ENCODE measurements around the gene BCAS3. TPM values are rescaled to one million over a fixed set of nuclear protein-coding genes. Genes with fewer than 3 reads are reported as not detected.

BCAS3 gene
- total RNA-seq, 1 donor from 2014 or later, result 44.8 TPM

DNA sequence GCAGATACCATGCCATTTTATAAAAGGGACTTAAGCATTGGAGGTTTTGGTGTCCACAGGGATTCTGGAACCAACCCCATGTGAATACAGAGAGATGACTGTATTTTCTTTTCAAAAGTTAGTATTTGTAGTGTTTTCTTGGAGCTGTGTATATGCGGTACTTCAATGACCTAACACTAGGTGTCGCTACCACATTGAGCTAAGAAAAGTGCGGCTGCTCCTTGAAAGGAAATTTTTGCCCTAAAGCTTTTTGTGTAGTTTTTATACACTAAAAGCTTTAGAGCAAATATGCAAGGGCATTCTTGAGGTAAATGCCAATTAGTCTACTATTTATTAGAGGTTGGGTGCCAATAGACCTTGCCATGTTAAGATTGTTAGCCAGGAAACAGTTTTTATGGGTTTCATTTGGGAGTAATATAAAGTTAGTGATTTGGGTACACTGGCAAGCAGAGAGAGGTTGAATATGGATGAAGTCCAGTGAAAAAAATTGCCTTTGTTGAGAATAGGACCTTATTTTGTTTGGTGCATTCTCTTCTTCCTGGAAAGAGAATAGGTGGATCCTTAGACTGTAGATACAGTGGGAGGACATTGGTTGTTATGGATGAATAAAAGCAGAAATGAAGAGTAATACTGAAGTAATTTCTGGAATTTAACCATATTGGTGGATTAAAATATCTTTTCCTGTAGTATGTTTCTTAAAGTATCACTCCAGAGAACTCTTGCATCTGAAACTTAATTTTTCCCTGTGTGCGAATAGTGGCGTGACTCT, 43.3 kb downstream of the BCAS3 start:
- peak; percentile 90 for TF ChIP-seq CTCF (IDR thresholded peaks at IDR 0.05; ENCODE audit: partially characterized antibody, unreplicated experiment)

DNA sequence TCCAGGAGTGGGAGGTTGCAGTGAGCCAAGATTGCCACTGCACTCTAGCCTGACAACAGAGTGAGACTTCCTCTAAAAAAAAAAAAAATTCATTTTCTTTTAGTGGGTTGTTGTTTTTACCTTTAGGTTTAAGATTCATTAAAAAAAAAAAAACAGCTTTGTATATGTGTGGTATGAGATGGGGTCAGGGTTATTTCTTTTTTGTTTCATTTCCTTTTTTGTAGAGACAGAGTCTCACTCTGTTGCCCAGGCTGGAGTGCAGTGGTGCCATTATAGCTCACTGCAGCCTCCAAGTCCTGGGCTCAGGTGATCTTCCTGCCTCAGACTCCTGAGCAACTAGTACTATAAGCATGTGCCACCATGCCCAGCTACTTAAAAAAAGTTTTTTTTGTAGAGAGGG, 47.0 kb downstream of the BCAS3 start:
- H3K36me3 Mint-ChIP-seq (ENCODE audit: unreplicated experiment), result no peaks in the 10 kb centered on the region
- no peak for TF ChIP-seq CTCF (IDR thresholded peaks at IDR 0.05; ENCODE audit: partially characterized antibody, unreplicated experiment)
- H3K9me3 Mint-ChIP-seq (ENCODE audit: unreplicated experiment), result no peaks in the 10 kb centered on the region
- H3K4me1 Mint-ChIP-seq (ENCODE audit: low read depth, unreplicated experiment), result no peaks in the 10 kb centered on the region
- H3K27me3 Mint-ChIP-seq (ENCODE audit: unreplicated experiment), result no peaks in the 10 kb centered on the region
- H3K27ac Mint-ChIP-seq (ENCODE audit: unreplicated experiment), result no peak overlapping the region
- DNase-seq, result no peak
- H3K4me3 Mint-ChIP-seq (ENCODE audit: unreplicated experiment), result no peak overlapping the region

More for the DNA sequence above, 43.3 kb downstream of the BCAS3 start:
- peak; percentile 19 for DNase-seq
- H3K27ac Mint-ChIP-seq (ENCODE audit: unreplicated experiment), result no peak overlapping the region
- H3K4me1 Mint-ChIP-seq (ENCODE audit: low read depth, unreplicated experiment), result no peaks in the 10 kb centered on the region
- no peaks in the 10 kb centered on the region for H3K36me3 Mint-ChIP-seq (ENCODE audit: unreplicated experiment)
- no peaks in the 10 kb centered on the region for H3K9me3 Mint-ChIP-seq (ENCODE audit: unreplicated experiment)
- no peak overlapping the region for H3K4me3 Mint-ChIP-seq (ENCODE audit: unreplicated experiment)
- H3K27me3 Mint-ChIP-seq (ENCODE audit: unreplicated experiment), result no peaks in the 10 kb centered on the region

GRCh38 chr17:60729854-60730253, 52.2 kb downstream of the BCAS3 start:
- Mint-ChIP-seq H3K9me3 (ENCODE audit: unreplicated experiment) (no peaks in the 10 kb centered on the region), H3K27me3 (ENCODE audit: unreplicated experiment) (no peaks in the 10 kb centered on the region), H3K36me3 (ENCODE audit: unreplicated experiment) (no peaks in the 10 kb centered on the region), H3K27ac (ENCODE audit: unreplicated experiment) (no peak overlapping the region), H3K4me1 (ENCODE audit: low read depth, unreplicated experiment) (no peaks in the 10 kb centered on the region), H3K4me3 (ENCODE audit: unreplicated experiment) (no peak overlapping the region)
- DNase-seq, result no peak
- TF ChIP-seq CTCF (IDR thresholded peaks at IDR 0.05; ENCODE audit: partially characterized antibody, unreplicated experiment), result no peak

DNA sequence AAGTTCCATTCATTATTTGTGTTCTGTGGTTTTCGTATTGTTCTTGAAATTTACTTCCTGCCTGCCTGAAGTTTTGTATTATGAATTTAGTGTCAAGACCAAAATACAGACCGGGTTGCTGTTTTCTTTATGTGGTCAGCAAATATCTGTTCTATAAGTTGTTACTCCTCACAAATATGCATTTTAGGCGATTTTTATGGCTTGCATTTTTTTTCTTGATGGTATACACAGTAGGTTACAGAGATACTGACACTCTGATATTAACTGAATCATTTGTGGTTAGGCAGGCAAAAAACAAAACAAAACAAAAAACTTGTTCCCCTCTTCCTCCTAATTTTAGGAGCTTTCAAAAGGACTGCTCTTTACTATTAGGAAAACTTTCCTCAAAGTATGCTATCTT, 52.6 kb downstream of the BCAS3 start:
- Mint-ChIP-seq H3K27ac (ENCODE audit: unreplicated experiment) (no peak overlapping the region), H3K27me3 (ENCODE audit: unreplicated experiment) (no peaks in the 10 kb centered on the region), H3K36me3 (ENCODE audit: unreplicated experiment) (no peaks in the 10 kb centered on the region), H3K9me3 (ENCODE audit: unreplicated experiment) (no peaks in the 10 kb centered on the region), H3K4me3 (ENCODE audit: unreplicated experiment) (no peak overlapping the region), H3K4me1 (ENCODE audit: low read depth, unreplicated experiment) (no peaks in the 10 kb centered on the region)
- no peak for TF ChIP-seq CTCF (IDR thresholded peaks at IDR 0.05; ENCODE audit: partially characterized antibody, unreplicated experiment)
- DNase-seq, result no peak

GRCh38 chr17:60738287-60738686, 60.6 kb downstream of the BCAS3 start:
- H3K9me3 Mint-ChIP-seq (ENCODE audit: unreplicated experiment), result no peaks in the 10 kb centered on the region
- H3K4me1 Mint-ChIP-seq (ENCODE audit: low read depth, unreplicated experiment), result no peaks in the 10 kb centered on the region
- DNase-seq, result no peak
- no peaks in the 10 kb centered on the region for H3K27me3 Mint-ChIP-seq (ENCODE audit: unreplicated experiment)
- no peak overlapping the region for H3K4me3 Mint-ChIP-seq (ENCODE audit: unreplicated experiment)
- no peak overlapping the region for H3K27ac Mint-ChIP-seq (ENCODE audit: unreplicated experiment)
- TF ChIP-seq CTCF (IDR thresholded peaks at IDR 0.05; ENCODE audit: partially characterized antibody, unreplicated experiment), result no peak
- no peaks in the 10 kb centered on the region for H3K36me3 Mint-ChIP-seq (ENCODE audit: unreplicated experiment)

Data from glutamatergic neuron (in vitro differentiated cells).